Panc1 (cell line): Measurements from ENCODE around the gene IGFN1.

Experiments used
- POLR2AphosphoS5 ChIP-seq: IDR thresholded peaks from 2 replicates; pipeline ENCODE4 v1.6.1; 2012; ENCODE audit warnings: mild to moderate bottlenecking, low read depth, low read length, moderate library complexity
- SIN3A ChIP-seq: IDR thresholded peaks from 2 replicates; pipeline ENCODE4 v1.6.1; 2012; ENCODE audit warnings: low read depth, mild to moderate bottlenecking, low read length, moderate library complexity, borderline replicate concordance; ENCODE audit not compliant: insufficient read depth
- TF ChIP-seq, protein P1 (sequence below): fragments of 450-650 bp; IDR thresholded peaks from 2 replicates; pipeline ENCODE4 v1.5.1; 2017; ENCODE audit warnings: mild to moderate bottlenecking
- TF ChIP-seq, protein P2 (sequence below), 2 experiments: IDR thresholded peaks; 2 replicates each; pipeline ENCODE4 v1.6.1; 2011 to 2012; ENCODE audit warnings: low read depth in 2 of 2, control low read depth in 1 of 2, low read length in 1 of 2, mild to moderate bottlenecking in 1 of 2, moderate library complexity in 1 of 2; ENCODE audit not compliant: insufficient read depth in 1 of 2

GRCh38 chr1:201170533-201171062 lies 20.0 kb upstream of the IGFN1 start:
- TF ChIP-seq, protein P1, sequence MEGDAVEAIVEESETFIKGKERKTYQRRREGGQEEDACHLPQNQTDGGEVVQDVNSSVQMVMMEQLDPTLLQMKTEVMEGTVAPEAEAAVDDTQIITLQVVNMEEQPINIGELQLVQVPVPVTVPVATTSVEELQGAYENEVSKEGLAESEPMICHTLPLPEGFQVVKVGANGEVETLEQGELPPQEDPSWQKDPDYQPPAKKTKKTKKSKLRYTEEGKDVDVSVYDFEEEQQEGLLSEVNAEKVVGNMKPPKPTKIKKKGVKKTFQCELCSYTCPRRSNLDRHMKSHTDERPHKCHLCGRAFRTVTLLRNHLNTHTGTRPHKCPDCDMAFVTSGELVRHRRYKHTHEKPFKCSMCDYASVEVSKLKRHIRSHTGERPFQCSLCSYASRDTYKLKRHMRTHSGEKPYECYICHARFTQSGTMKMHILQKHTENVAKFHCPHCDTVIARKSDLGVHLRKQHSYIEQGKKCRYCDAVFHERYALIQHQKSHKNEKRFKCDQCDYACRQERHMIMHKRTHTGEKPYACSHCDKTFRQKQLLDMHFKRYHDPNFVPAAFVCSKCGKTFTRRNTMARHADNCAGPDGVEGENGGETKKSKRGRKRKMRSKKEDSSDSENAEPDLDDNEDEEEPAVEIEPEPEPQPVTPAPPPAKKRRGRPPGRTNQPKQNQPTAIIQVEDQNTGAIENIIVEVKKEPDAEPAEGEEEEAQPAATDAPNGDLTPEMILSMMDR = no peak
- TF ChIP-seq POLR2AphosphoS5 (peak; percentile 61; the same call in 1 of the 2 replicates), SIN3A (no peak)
- TF ChIP-seq, protein P2, sequence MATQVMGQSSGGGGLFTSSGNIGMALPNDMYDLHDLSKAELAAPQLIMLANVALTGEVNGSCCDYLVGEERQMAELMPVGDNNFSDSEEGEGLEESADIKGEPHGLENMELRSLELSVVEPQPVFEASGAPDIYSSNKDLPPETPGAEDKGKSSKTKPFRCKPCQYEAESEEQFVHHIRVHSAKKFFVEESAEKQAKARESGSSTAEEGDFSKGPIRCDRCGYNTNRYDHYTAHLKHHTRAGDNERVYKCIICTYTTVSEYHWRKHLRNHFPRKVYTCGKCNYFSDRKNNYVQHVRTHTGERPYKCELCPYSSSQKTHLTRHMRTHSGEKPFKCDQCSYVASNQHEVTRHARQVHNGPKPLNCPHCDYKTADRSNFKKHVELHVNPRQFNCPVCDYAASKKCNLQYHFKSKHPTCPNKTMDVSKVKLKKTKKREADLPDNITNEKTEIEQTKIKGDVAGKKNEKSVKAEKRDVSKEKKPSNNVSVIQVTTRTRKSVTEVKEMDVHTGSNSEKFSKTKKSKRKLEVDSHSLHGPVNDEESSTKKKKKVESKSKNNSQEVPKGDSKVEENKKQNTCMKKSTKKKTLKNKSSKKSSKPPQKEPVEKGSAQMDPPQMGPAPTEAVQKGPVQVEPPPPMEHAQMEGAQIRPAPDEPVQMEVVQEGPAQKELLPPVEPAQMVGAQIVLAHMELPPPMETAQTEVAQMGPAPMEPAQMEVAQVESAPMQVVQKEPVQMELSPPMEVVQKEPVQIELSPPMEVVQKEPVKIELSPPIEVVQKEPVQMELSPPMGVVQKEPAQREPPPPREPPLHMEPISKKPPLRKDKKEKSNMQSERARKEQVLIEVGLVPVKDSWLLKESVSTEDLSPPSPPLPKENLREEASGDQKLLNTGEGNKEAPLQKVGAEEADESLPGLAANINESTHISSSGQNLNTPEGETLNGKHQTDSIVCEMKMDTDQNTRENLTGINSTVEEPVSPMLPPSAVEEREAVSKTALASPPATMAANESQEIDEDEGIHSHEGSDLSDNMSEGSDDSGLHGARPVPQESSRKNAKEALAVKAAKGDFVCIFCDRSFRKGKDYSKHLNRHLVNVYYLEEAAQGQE (IDR thresholded peaks at IDR 0.05; ENCODE audit: insufficient read depth in 1 of 2, low read depth in 2 of 2, low read length in 1 of 2) = no peak
